HepG2 (cell line): Measurements from ENCODE around the gene CNTN4. TPM values are rescaled to one million over a fixed set of nuclear protein-coding genes. Genes with fewer than 3 reads are reported as not detected.

Experiments
- ATAC-seq: fragments of 200-7000 bp; cut with Tn5 transposase; 3 replicates; pipeline ENCODE4 v1.9.1; 2020; ENCODE audit warnings: mild to moderate bottlenecking, moderate library complexity
- BruUV-seq: library from RNA; stranded (reverse); fragments of 400-500 nt; replicated peaks from 2 replicates; lab custom pipeline; 2021; lab: Mats Ljungman, UMichigan
- CTCF ChIA-PET: fragments of 300-600 bp; formaldehyde crosslinking; extraction: SDS; loops from one replicate; lab custom pipeline; 2021; ENCODE audit warnings: low total read pairs, inconsistent platforms, low intra/inter-chr PET ratio; lab: Yijun Ruan, JAX
- POLR2A ChIA-PET: fragments of 350-600 bp; sonication (Branson Sonifier 250); formaldehyde crosslinking; loops from one replicate; lab custom pipeline; 2020; ENCODE audit warnings: antibody characterized with exemption, inconsistent platforms; lab: Yijun Ruan, JAX
- DNase-seq: peaks from one replicate; pipeline ENCODE4 v3.0.0-alpha.2; 2015; ENCODE audit warnings: low spot score
- FAIRE-seq: peaks from 3 replicates; lab custom pipeline; 2011; peaks lifted over from hg19 to GRCh38; lab: Jason Lieb, UNC
- H2AFZ ChIP-seq: one replicate; pipeline ENCODE4 v1.6.1; 2011; ENCODE audit warnings: low read length, inconsistent platforms
- H3K27ac ChIP-seq: fragments of 300-600 bp; 3 replicates; pipeline ENCODE4 v1.8.0; 2011; ENCODE audit warnings: mixed run types, mild to moderate bottlenecking, mixed read lengths, low read length, inconsistent platforms; ENCODE audit not compliant: insufficient read depth; ENCODE audit errors: extremely low read length
- H3K27me3 ChIP-seq, 2 experiments: fragments of 200-600 bp in 1 of 2; 2 replicates in 1 of 2; 3 replicates in 1 of 2; pipeline versions ENCODE4 v1.6.0 to v1.8.0; 2011; ENCODE audit warnings: low read length in 2 of 2, mild to moderate bottlenecking in 2 of 2, moderate library complexity in 2 of 2, inconsistent platforms in 1 of 2; ENCODE audit not compliant: insufficient read depth in 2 of 2, control insufficient read depth in 1 of 2
- H3K36me3 ChIP-seq, 2 experiments: fragments of 200-600 bp in 1 of 2; replicated peaks in 1 of 2; 2 replicates in 1 of 2; 3 replicates in 1 of 2; pipeline versions ENCODE4 v1.5.1 to v1.8.0; 2011; ENCODE audit warnings: low read length in 2 of 2, inconsistent platforms in 1 of 2; ENCODE audit not compliant: insufficient read depth in 2 of 2, control insufficient read depth in 1 of 2
- H3K4me1 ChIP-seq: 2 replicates; pipeline ENCODE4 v1.5.1; 2012; ENCODE audit warnings: low read length, inconsistent platforms; ENCODE audit not compliant: insufficient read depth
- H3K4me2 ChIP-seq: 2 replicates; pipeline ENCODE4 v1.6.0; 2011; ENCODE audit warnings: low read depth, low read length, inconsistent platforms
- H3K4me3 ChIP-seq, 3 experiments: fragments of 200-600 bp in 1 of 3; sonication (generic), shearing (Covaris generic) in 1 of 3; replicated peaks in 1 of 3; 2 replicates each; pipeline ENCODE4 v1.5.1; 2011 to 2016; ENCODE audit warnings: low read length in 3 of 3, inconsistent platforms in 2 of 3, low read depth in 2 of 3, mild to moderate bottlenecking in 2 of 3, control low read depth in 1 of 3, mixed read lengths in 1 of 3; ENCODE audit not compliant: insufficient read depth in 1 of 3
- H3K79me2 ChIP-seq: one replicate; pipeline ENCODE4 v1.6.1; 2011; ENCODE audit warnings: low read length, inconsistent platforms; ENCODE audit not compliant: insufficient read depth
- H3K9ac ChIP-seq: 2 replicates; pipeline ENCODE4 v1.6.0; 2011; ENCODE audit warnings: mild to moderate bottlenecking, low read depth, low read length, inconsistent platforms; ENCODE audit not compliant: insufficient read depth
- H3K9me3 ChIP-seq: 2 replicates; pipeline ENCODE4 v1.5.1; 2012; ENCODE audit warnings: mild to moderate bottlenecking, low read length
- H4K20me1 ChIP-seq: 2 replicates; pipeline ENCODE4 v1.6.0; 2011; ENCODE audit warnings: inconsistent platforms, mild to moderate bottlenecking, low read length, moderate library complexity; ENCODE audit not compliant: insufficient read depth
- KLF9 ChIP-seq: IDR thresholded peaks from 2 replicates; pipeline ENCODE4 v1.6.1; 2016; ENCODE audit warnings: low read depth
- ZNF263 ChIP-seq: sonication (generic); formaldehyde crosslinking; IDR thresholded peaks from 2 replicates; pipeline ENCODE4 v1.4.0; 2020; ENCODE audit warnings: missing genetic modification reagents
- WGBS: methylation state at CpG from one replicate; pipeline ENCODE4 v1.1.6; 2017; ENCODE audit warnings: low lambda C conversion rate; 5-methylcytosine and 5-hydroxymethylcytosine counted together
- in situ Hi-C: cut with HindIII; loops from 2 replicates; pipeline ENCODE4 v1.10.0; 2017; ENCODE audit warnings: low pct_unique_long_range_greater_than_20kb; ENCODE audit not compliant: extremely low pct_ligation_motif_present
- intact Hi-C: fragments of 100-400 bp; cut with micrococcal nuclease; formaldehyde crosslinking; loops from one replicate; pipeline ENCODE4 v1.10.0; 2022; ENCODE audit not compliant: unreplicated experiment
- polyA plus RNA-seq, 8 experiments: library from polyadenylated mRNA; depleted of rRNA in 3 of 8; stranded (reverse) in 7 of 8; unstranded in 1 of 8; fragments of >200 nt; fragmentation: Illumina TruSeq in 4 of 8; extraction: Trizol in 4 of 8; gene quantifications; 2 replicates each; pipeline versions ENCODE4 v1.2.1 to v1.2.3, GENCODE V29; 2011 to 2016; ENCODE audit warnings: low read depth in 4 of 8, missing spikeins in 1 of 8, mixed read lengths in 1 of 8; ENCODE audit not compliant: insufficient read depth in 1 of 8
- total RNA-seq, 5 experiments: library from RNA; depleted of rRNA; stranded (reverse); fragments of >200 nt; fragmentation: Illumina TruSeq; extraction: Trizol; gene quantifications; 2 replicates each; pipeline ENCODE4 v1.2.3, GENCODE V29; 2016; ENCODE audit warnings: low read depth in 1 of 5
- TF ChIP-seq, protein P1 (sequence below): sonication (generic); formaldehyde crosslinking; IDR thresholded peaks from 2 replicates; pipeline ENCODE4 v1.4.0; 2020; ENCODE audit warnings: missing genetic modification reagents, borderline replicate concordance
- TF ChIP-seq, protein P2 (sequence below): IDR thresholded peaks from 2 replicates; pipeline ENCODE4 v1.6.1; 2016; ENCODE audit warnings: missing biosample characterization, missing genetic modification reagents, low read depth
- TF ChIP-seq, protein P3 (sequence below): sonication (generic); formaldehyde crosslinking; IDR thresholded peaks from 2 replicates; pipeline ENCODE4 v1.5.0; 2020; ENCODE audit warnings: mild to moderate bottlenecking, missing genetic modification reagents
- TF ChIP-seq, protein P4 (sequence below): sonication (generic); formaldehyde crosslinking; IDR thresholded peaks from 2 replicates; pipeline ENCODE4 v1.4.0; 2020; ENCODE audit warnings: mild to moderate bottlenecking, missing genetic modification reagents, borderline replicate concordance

Gene CNTN4
- total and polyA plus RNA-seq, 2 of the 13 experiments (the other 11 are each of a cell fraction or from before 2014, with no cell fraction given), result 0.01 to 0.13 TPM

DNA sequence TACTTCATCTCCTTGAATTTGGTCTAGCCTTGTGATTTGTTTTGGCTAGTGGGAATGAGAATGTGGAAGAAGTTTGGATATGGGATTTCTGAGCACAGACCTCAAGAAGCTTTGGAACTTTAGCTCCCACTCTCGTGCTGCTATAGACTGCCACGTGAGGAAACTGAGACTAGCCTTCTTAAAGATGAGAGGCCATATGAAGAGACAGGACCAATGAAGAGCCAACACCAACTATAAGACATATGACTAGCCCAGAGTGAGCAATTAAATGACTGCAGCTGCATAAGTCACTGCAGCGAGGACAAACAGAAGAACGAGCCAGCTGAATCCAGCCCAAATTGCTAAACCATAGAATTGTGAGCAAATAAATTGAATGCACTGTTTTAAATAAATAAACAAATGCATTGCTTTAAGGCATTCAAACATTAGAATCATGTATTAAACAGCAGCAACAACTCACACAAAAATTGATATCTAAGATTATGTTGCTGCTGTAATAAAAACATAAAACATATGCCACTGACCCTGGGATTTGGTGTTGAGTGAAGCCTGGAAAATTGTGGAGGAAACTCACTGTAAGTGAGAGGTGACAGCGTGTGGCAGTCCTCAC, 15.7 kb upstream of the CNTN4 start:
- no peaks in the 10 kb centered on the region for H4K20me1 ChIP-seq
- WGBS, result 17% methylated on average over 5 of the region's 5 CpGs
- no peaks in the 10 kb centered on the region for H3K79me2 ChIP-seq
- H3K4me3 ChIP-seq, result no peak overlapping the region
- ATAC-seq (no peak), FAIRE-seq (no peak), DNase-seq (no peak)
- H3K4me1 ChIP-seq, result no peaks in the 10 kb centered on the region
- no peak overlapping the region for H3K27ac ChIP-seq
- H3K27me3 ChIP-seq, result no peaks in the 10 kb centered on the region
- H3K9me3 ChIP-seq, result peaks cover 35% of the 10 kb centered on the region
- ChIA-PET POLR2A (no interaction called here), CTCF (no interaction called here)
- no peak overlapping the region for H2AFZ ChIP-seq
- in situ Hi-C loops, result no loop called here
- no peak overlapping the region for H3K4me2 ChIP-seq
- TF ChIP-seq, protein P1, sequence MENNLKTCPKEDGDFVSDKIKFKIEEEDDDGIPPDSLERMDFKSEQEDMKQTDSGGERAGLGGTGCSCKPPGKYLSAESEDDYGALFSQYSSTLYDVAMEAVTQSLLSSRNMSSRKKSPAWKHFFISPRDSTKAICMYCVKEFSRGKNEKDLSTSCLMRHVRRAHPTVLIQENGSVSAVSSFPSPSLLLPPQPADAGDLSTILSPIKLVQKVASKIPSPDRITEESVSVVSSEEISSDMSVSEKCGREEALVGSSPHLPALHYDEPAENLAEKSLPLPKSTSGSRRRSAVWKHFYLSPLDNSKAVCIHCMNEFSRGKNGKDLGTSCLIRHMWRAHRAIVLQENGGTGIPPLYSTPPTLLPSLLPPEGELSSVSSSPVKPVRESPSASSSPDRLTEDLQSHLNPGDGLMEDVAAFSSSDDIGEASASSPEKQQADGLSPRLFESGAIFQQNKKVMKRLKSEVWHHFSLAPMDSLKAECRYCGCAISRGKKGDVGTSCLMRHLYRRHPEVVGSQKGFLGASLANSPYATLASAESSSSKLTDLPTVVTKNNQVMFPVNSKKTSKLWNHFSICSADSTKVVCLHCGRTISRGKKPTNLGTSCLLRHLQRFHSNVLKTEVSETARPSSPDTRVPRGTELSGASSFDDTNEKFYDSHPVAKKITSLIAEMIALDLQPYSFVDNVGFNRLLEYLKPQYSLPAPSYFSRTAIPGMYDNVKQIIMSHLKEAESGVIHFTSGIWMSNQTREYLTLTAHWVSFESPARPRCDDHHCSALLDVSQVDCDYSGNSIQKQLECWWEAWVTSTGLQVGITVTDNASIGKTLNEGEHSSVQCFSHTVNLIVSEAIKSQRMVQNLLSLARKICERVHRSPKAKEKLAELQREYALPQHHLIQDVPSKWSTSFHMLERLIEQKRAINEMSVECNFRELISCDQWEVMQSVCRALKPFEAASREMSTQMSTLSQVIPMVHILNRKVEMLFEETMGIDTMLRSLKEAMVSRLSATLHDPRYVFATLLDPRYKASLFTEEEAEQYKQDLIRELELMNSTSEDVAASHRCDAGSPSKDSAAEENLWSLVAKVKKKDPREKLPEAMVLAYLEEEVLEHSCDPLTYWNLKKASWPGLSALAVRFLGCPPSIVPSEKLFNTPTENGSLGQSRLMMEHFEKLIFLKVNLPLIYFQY (CRISPR knock-in tag), result no peak
- TF ChIP-seq ZNF263 (CRISPR knock-in tag), result no peak
- TF ChIP-seq, protein P2, sequence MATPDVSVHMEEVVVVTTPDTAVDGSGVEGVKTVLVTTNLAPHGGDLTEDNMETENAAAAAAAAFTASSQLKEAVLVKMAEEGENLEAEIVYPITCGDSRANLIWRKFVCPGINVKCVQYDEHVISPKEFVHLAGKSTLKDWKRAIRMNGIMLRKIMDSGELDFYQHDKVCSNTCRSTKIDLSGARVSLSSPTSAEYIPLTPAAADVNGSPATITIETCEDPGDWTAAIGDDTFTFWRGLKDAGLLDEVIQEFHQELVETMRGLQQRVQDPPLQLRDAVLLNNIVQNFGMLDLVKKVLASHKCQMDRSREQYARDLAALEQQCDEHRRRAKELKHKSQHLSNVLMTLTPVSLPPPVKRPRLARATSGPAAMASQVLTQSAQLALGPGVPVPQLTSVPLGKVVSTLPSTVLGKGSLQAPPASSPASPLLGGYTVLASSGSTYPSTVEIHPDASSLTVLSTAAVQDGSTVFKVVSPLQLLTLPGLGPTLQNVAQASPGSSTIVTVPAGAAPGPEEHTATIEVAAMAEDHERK (CRISPR knock-in tag), result no peak
- TF ChIP-seq, protein P3, sequence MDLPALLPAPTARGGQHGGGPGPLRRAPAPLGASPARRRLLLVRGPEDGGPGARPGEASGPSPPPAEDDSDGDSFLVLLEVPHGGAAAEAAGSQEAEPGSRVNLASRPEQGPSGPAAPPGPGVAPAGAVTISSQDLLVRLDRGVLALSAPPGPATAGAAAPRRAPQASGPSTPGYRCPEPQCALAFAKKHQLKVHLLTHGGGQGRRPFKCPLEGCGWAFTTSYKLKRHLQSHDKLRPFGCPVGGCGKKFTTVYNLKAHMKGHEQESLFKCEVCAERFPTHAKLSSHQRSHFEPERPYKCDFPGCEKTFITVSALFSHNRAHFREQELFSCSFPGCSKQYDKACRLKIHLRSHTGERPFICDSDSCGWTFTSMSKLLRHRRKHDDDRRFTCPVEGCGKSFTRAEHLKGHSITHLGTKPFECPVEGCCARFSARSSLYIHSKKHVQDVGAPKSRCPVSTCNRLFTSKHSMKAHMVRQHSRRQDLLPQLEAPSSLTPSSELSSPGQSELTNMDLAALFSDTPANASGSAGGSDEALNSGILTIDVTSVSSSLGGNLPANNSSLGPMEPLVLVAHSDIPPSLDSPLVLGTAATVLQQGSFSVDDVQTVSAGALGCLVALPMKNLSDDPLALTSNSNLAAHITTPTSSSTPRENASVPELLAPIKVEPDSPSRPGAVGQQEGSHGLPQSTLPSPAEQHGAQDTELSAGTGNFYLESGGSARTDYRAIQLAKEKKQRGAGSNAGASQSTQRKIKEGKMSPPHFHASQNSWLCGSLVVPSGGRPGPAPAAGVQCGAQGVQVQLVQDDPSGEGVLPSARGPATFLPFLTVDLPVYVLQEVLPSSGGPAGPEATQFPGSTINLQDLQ, result no peak
- TF ChIP-seq, protein P4, sequence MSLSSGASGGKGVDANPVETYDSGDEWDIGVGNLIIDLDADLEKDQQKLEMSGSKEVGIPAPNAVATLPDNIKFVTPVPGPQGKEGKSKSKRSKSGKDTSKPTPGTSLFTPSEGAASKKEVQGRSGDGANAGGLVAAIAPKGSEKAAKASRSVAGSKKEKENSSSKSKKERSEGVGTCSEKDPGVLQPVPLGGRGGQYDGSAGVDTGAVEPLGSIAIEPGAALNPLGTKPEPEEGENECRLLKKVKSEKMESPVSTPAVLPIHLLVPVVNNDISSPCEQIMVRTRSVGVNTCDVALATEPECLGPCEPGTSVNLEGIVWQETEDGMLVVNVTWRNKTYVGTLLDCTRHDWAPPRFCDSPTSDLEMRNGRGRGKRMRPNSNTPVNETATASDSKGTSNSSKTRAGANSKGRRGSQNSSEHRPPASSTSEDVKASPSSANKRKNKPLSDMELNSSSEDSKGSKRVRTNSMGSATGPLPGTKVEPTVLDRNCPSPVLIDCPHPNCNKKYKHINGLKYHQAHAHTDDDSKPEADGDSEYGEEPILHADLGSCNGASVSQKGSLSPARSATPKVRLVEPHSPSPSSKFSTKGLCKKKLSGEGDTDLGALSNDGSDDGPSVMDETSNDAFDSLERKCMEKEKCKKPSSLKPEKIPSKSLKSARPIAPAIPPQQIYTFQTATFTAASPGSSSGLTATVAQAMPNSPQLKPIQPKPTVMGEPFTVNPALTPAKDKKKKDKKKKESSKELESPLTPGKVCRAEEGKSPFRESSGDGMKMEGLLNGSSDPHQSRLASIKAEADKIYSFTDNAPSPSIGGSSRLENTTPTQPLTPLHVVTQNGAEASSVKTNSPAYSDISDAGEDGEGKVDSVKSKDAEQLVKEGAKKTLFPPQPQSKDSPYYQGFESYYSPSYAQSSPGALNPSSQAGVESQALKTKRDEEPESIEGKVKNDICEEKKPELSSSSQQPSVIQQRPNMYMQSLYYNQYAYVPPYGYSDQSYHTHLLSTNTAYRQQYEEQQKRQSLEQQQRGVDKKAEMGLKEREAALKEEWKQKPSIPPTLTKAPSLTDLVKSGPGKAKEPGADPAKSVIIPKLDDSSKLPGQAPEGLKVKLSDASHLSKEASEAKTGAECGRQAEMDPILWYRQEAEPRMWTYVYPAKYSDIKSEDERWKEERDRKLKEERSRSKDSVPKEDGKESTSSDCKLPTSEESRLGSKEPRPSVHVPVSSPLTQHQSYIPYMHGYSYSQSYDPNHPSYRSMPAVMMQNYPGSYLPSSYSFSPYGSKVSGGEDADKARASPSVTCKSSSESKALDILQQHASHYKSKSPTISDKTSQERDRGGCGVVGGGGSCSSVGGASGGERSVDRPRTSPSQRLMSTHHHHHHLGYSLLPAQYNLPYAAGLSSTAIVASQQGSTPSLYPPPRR (CRISPR knock-in tag), result no peak
- TF ChIP-seq KLF9, result no peak
- no peaks in the 10 kb centered on the region for H3K36me3 ChIP-seq
- intact Hi-C loops, result no loop called here
- no peak overlapping the region for H3K9ac ChIP-seq
- no TSS peak for BruUV-seq
